WTC11 (cell line): Measurements from ENCODE around the gene ARHGAP26. TPM values are rescaled to one million over a fixed set of nuclear protein-coding genes. Genes with fewer than 3 reads are reported as not detected.

Experiments used
- ATAC-seq: fragments of 200-7000 bp; cut with Tn5 transposase; 2 replicates; pipeline ENCODE4 v1.10.0; 2021; ENCODE audit warnings: mild to moderate bottlenecking, moderate library complexity
- CTCF ChIA-PET: fragments of 300-600 bp; sonication (Branson Sonifier 250); formaldehyde crosslinking; loops from one replicate; lab custom pipeline; 2021; ENCODE audit warnings: antibody characterized with exemption; lab: Charles Lee
- POLR2A ChIA-PET: fragments of 350-600 bp; sonication (Branson Sonifier 250); formaldehyde crosslinking; loops from one replicate; lab custom pipeline; 2021; ENCODE audit warnings: antibody characterized with exemption; lab: Charles Lee
- DNase-seq: peaks from one replicate; pipeline ENCODE4 v3.0.0; 2021; ENCODE audit warnings: low spot score
- H3K27ac Mint-ChIP-seq: 2 replicates; pipeline ENCODE4 v1.8.0; 2021; ENCODE audit warnings: mixed read lengths
- H3K27me3 Mint-ChIP-seq: 2 replicates; pipeline ENCODE4 v1.8.0; 2021; ENCODE audit warnings: low read depth, mild to moderate bottlenecking, moderate library complexity, mixed read lengths
- H3K36me3 Mint-ChIP-seq: 2 replicates; pipeline ENCODE4 v1.8.0; 2021; ENCODE audit warnings: mixed read lengths
- H3K4me1 Mint-ChIP-seq: 2 replicates; pipeline ENCODE4 v1.8.0; 2022; ENCODE audit warnings: mixed read lengths
- H3K4me3 Mint-ChIP-seq: 2 replicates; pipeline ENCODE4 v1.8.0; 2021; ENCODE audit warnings: mild to moderate bottlenecking, moderate library complexity, mixed read lengths
- H3K9me3 Mint-ChIP-seq: 2 replicates; pipeline ENCODE4 v1.8.0; 2021; ENCODE audit warnings: mixed read lengths
- CREB1 ChIP-seq: sonication (generic); formaldehyde crosslinking; IDR thresholded peaks from 2 replicates; pipeline ENCODE4 v1.8.0; 2023; ENCODE audit warnings: mild to moderate bottlenecking, missing genetic modification reagents
- EMX1 ChIP-seq: fragments of 250-450 bp; sonication (Bioruptor Pico); IDR thresholded peaks from 2 replicates; pipeline ENCODE4 v1.8.0; 2021; ENCODE audit warnings: mild to moderate bottlenecking
- GRHL2 ChIP-seq: fragments of 250-450 bp; sonication (Bioruptor Pico); IDR thresholded peaks from 2 replicates; pipeline ENCODE4 v1.8.0; 2022; ENCODE audit warnings: mild to moderate bottlenecking, moderate library complexity; ENCODE audit not compliant: insufficient replicate concordance, severe bottlenecking
- IRF2 ChIP-seq: sonication (generic); formaldehyde crosslinking; IDR thresholded peaks from 2 replicates; pipeline ENCODE4 v1.8.0; 2022; ENCODE audit warnings: low read depth, missing genetic modification reagents, borderline replicate concordance
- MYBL2 ChIP-seq: sonication (generic); formaldehyde crosslinking; IDR thresholded peaks from 2 replicates; pipeline ENCODE4 v1.8.1; 2023; ENCODE audit warnings: mild to moderate bottlenecking, moderate library complexity, missing genetic modification reagents
- NR1H2 ChIP-seq: sonication (generic); formaldehyde crosslinking; IDR thresholded peaks from 2 replicates; pipeline ENCODE4 v1.9.0; 2021; ENCODE audit warnings: mild to moderate bottlenecking, moderate library complexity, missing genetic modification reagents
- OVOL2 ChIP-seq: fragments of 250-450 bp; sonication (Bioruptor Pico); IDR thresholded peaks from 2 replicates; pipeline ENCODE4 v1.9.0; 2021; ENCODE audit warnings: mild to moderate bottlenecking, borderline replicate concordance
- TEAD1 ChIP-seq: sonication (generic); formaldehyde crosslinking; IDR thresholded peaks from 2 replicates; pipeline ENCODE4 v1.8.0; 2022; ENCODE audit warnings: mild to moderate bottlenecking, missing genetic modification reagents
- TEAD4 ChIP-seq: sonication (generic); formaldehyde crosslinking; IDR thresholded peaks from 2 replicates; pipeline ENCODE4 v1.8.0; 2022; ENCODE audit warnings: mild to moderate bottlenecking, missing genetic modification reagents
- ZNF219 ChIP-seq: sonication (generic); formaldehyde crosslinking; IDR thresholded peaks from 2 replicates; pipeline ENCODE4 v1.8.0; 2023; ENCODE audit warnings: missing genetic modification reagents, mild to moderate bottlenecking, borderline replicate concordance
- ZNF671 ChIP-seq: fragments of 250-450 bp; sonication (Bioruptor Pico); IDR thresholded peaks from 2 replicates; pipeline ENCODE4 v1.8.0; 2021; ENCODE audit warnings: mild to moderate bottlenecking
- total RNA-seq: library from RNA; stranded (reverse); gene quantifications from 3 replicates; pipeline ENCODE4 v1.2.3, GENCODE V29; 2021
- TF ChIP-seq, protein P1 (sequence below): fragments of 250-450 bp; sonication (Bioruptor Pico); IDR thresholded peaks from 2 replicates; pipeline ENCODE4 v1.9.0; 2021; ENCODE audit warnings: mild to moderate bottlenecking, borderline replicate concordance
- TF ChIP-seq, protein P2 (sequence below): sonication (generic); formaldehyde crosslinking; IDR thresholded peaks from 2 replicates; pipeline ENCODE4 v1.8.0; 2022; ENCODE audit warnings: mild to moderate bottlenecking, missing genetic modification reagents
- TF ChIP-seq, protein P3 (sequence below): sonication (generic); formaldehyde crosslinking; IDR thresholded peaks from 2 replicates; pipeline ENCODE4 v1.8.1; 2022; ENCODE audit warnings: mild to moderate bottlenecking, moderate library complexity, missing genetic modification reagents
- TF ChIP-seq, protein P4 (sequence below): fragments of 250-450 bp; sonication (Bioruptor Pico); IDR thresholded peaks from 2 replicates; pipeline ENCODE4 v2.1.2; 2022; ENCODE audit warnings: mild to moderate bottlenecking, moderate library complexity
- TF ChIP-seq, protein P5 (sequence below): sonication (generic); formaldehyde crosslinking; IDR thresholded peaks from 2 replicates; pipeline ENCODE4 v1.8.0; 2022; ENCODE audit warnings: missing genetic modification reagents
- TF ChIP-seq, protein P6 (sequence below): sonication (generic); formaldehyde crosslinking; IDR thresholded peaks from 2 replicates; pipeline ENCODE4 v1.8.0; 2022; ENCODE audit warnings: mild to moderate bottlenecking, missing genetic modification reagents

ARHGAP26 gene
- total RNA-seq, 1 experiment from 2014 or later: 22.3 TPM

DNA sequence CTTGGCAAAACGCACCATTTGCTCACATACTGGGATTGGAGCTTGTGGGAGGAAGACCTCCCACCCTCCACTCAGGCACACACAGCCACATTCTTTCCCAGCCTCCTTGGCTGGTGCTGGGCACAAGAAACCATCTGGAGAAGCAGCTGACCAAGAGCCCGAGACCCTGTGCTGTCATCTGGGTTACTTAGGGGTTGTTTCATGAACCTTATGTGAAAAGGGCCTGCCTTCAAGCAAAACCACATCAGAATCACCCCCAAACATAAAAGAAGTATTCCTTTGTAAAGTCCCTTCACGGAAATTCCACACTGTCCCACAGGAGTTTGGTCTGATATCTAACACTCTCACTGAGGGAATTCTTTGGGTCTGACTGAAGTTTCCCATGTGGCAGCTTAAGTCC, 461.2 kb downstream of the ARHGAP26 start (continued):
- TF ChIP-seq, protein P1, sequence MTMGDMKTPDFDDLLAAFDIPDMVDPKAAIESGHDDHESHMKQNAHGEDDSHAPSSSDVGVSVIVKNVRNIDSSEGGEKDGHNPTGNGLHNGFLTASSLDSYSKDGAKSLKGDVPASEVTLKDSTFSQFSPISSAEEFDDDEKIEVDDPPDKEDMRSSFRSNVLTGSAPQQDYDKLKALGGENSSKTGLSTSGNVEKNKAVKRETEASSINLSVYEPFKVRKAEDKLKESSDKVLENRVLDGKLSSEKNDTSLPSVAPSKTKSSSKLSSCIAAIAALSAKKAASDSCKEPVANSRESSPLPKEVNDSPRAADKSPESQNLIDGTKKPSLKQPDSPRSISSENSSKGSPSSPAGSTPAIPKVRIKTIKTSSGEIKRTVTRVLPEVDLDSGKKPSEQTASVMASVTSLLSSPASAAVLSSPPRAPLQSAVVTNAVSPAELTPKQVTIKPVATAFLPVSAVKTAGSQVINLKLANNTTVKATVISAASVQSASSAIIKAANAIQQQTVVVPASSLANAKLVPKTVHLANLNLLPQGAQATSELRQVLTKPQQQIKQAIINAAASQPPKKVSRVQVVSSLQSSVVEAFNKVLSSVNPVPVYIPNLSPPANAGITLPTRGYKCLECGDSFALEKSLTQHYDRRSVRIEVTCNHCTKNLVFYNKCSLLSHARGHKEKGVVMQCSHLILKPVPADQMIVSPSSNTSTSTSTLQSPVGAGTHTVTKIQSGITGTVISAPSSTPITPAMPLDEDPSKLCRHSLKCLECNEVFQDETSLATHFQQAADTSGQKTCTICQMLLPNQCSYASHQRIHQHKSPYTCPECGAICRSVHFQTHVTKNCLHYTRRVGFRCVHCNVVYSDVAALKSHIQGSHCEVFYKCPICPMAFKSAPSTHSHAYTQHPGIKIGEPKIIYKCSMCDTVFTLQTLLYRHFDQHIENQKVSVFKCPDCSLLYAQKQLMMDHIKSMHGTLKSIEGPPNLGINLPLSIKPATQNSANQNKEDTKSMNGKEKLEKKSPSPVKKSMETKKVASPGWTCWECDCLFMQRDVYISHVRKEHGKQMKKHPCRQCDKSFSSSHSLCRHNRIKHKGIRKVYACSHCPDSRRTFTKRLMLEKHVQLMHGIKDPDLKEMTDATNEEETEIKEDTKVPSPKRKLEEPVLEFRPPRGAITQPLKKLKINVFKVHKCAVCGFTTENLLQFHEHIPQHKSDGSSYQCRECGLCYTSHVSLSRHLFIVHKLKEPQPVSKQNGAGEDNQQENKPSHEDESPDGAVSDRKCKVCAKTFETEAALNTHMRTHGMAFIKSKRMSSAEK: no peak
- TF ChIP-seq TEAD1 (no peak), GRHL2 (CRISPR knock-in tag) (no peak), EMX1 (no peak), OVOL2 (no peak), CREB1 (CRISPR knock-in tag) (no peak), TEAD4 (CRISPR knock-in tag) (no peak), ZNF219 (CRISPR knock-in tag) (no peak), IRF2 (CRISPR knock-in tag) (no peak)
- TF ChIP-seq, protein P2, sequence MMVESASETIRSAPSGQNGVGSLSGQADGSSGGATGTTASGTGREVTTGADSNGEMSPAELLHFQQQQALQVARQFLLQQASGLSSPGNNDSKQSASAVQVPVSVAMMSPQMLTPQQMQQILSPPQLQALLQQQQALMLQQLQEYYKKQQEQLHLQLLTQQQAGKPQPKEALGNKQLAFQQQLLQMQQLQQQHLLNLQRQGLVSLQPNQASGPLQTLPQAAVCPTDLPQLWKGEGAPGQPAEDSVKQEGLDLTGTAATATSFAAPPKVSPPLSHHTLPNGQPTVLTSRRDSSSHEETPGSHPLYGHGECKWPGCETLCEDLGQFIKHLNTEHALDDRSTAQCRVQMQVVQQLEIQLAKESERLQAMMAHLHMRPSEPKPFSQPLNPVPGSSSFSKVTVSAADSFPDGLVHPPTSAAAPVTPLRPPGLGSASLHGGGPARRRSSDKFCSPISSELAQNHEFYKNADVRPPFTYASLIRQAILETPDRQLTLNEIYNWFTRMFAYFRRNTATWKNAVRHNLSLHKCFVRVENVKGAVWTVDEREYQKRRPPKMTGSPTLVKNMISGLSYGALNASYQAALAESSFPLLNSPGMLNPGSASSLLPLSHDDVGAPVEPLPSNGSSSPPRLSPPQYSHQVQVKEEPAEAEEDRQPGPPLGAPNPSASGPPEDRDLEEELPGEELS (CRISPR knock-in tag): no peak
- TF ChIP-seq, protein P3, sequence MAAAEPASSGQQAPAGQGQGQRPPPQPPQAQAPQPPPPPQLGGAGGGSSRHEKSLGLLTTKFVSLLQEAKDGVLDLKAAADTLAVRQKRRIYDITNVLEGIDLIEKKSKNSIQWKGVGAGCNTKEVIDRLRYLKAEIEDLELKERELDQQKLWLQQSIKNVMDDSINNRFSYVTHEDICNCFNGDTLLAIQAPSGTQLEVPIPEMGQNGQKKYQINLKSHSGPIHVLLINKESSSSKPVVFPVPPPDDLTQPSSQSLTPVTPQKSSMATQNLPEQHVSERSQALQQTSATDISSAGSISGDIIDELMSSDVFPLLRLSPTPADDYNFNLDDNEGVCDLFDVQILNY (CRISPR knock-in tag): no peak
- TF ChIP-seq, protein P4, sequence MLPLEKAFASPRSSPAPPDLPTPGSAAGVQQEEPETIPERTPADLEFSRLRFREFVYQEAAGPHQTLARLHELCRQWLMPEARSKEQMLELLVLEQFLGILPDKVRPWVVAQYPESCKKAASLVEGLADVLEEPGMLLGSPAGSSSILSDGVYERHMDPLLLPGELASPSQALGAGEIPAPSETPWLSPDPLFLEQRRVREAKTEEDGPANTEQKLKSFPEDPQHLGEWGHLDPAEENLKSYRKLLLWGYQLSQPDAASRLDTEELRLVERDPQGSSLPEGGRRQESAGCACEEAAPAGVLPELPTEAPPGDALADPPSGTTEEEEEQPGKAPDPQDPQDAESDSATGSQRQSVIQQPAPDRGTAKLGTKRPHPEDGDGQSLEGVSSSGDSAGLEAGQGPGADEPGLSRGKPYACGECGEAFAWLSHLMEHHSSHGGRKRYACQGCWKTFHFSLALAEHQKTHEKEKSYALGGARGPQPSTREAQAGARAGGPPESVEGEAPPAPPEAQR (CRISPR knock-in tag): no peak
- TF ChIP-seq, protein P5, sequence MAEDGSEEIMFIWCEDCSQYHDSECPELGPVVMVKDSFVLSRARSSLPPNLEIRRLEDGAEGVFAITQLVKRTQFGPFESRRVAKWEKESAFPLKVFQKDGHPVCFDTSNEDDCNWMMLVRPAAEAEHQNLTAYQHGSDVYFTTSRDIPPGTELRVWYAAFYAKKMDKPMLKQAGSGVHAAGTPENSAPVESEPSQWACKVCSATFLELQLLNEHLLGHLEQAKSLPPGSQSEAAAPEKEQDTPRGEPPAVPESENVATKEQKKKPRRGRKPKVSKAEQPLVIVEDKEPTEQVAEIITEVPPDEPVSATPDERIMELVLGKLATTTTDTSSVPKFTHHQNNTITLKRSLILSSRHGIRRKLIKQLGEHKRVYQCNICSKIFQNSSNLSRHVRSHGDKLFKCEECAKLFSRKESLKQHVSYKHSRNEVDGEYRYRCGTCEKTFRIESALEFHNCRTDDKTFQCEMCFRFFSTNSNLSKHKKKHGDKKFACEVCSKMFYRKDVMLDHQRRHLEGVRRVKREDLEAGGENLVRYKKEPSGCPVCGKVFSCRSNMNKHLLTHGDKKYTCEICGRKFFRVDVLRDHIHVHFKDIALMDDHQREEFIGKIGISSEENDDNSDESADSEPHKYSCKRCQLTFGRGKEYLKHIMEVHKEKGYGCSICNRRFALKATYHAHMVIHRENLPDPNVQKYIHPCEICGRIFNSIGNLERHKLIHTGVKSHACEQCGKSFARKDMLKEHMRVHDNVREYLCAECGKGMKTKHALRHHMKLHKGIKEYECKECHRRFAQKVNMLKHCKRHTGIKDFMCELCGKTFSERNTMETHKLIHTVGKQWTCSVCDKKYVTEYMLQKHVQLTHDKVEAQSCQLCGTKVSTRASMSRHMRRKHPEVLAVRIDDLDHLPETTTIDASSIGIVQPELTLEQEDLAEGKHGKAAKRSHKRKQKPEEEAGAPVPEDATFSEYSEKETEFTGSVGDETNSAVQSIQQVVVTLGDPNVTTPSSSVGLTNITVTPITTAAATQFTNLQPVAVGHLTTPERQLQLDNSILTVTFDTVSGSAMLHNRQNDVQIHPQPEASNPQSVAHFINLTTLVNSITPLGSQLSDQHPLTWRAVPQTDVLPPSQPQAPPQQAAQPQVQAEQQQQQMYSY (CRISPR knock-in tag): no peak

DNA sequence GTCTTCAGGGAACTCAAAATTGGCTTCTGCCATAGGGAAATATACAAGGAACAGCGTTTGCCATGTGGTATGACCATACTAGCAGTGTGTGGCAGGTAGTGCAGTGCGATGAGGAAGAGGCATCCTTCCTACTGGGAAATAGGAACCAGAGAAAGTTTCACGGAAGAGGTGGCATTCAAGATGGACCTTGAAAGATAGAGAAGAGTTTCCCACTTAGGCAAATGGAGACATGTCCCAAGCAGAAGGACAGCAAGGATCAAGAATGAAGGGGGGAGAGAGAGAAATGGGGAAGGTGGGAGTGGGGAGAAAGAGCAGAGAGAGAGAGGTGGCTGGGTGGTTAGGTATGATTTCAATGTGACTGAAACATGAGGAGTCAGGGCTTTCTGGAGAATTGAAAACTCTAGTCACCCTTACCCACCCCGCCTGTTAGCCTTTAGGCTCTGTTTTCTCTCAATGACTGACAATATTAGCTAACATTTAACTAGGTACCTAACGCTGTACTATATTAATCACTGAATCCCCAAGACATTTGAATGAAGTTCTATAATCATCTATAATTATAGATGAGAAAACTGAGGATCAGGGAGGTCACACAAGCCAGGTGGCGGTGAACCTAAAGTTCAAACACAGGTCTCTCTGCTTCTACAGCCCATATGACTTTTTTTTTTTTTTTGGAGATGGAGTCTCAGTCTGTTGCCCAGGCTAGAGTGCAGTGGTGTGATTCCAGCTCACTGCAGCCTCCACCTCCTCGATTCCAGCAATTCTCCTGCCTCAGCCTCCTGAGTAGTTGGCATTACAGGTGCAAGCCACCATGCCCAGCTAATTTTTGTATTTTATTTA, 462.0 kb downstream of the ARHGAP26 start:
- H3K27ac Mint-ChIP-seq: no peak overlapping the region
- POLR2A ChIA-PET: no interaction called here
- ATAC-seq (no peak), DNase-seq (no peak)
- no peaks in the 10 kb centered on the region; the same call in 1 of the 2 replicates for H3K9me3 Mint-ChIP-seq
- no peak overlapping the region for H3K4me3 Mint-ChIP-seq
- H3K36me3 Mint-ChIP-seq: no peaks in the 10 kb centered on the region
- H3K4me1 Mint-ChIP-seq: peaks cover 10% of the 10 kb centered on the region
- CTCF ChIA-PET: no interaction called here
- no peaks in the 10 kb centered on the region; the same call in 1 of the 2 replicates for H3K27me3 Mint-ChIP-seq
- TF ChIP-seq, protein P5 (CRISPR knock-in tag): no peak
- no peak for TF ChIP-seq NR1H2 (CRISPR knock-in tag)
- TF ChIP-seq MYBL2: no peak
- TF ChIP-seq ZNF671: no peak
- TF ChIP-seq, protein P6, sequence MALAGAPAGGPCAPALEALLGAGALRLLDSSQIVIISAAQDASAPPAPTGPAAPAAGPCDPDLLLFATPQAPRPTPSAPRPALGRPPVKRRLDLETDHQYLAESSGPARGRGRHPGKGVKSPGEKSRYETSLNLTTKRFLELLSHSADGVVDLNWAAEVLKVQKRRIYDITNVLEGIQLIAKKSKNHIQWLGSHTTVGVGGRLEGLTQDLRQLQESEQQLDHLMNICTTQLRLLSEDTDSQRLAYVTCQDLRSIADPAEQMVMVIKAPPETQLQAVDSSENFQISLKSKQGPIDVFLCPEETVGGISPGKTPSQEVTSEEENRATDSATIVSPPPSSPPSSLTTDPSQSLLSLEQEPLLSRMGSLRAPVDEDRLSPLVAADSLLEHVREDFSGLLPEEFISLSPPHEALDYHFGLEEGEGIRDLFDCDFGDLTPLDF: no peak
